ENCODE measurements around the gene KCND3.

DNA sequence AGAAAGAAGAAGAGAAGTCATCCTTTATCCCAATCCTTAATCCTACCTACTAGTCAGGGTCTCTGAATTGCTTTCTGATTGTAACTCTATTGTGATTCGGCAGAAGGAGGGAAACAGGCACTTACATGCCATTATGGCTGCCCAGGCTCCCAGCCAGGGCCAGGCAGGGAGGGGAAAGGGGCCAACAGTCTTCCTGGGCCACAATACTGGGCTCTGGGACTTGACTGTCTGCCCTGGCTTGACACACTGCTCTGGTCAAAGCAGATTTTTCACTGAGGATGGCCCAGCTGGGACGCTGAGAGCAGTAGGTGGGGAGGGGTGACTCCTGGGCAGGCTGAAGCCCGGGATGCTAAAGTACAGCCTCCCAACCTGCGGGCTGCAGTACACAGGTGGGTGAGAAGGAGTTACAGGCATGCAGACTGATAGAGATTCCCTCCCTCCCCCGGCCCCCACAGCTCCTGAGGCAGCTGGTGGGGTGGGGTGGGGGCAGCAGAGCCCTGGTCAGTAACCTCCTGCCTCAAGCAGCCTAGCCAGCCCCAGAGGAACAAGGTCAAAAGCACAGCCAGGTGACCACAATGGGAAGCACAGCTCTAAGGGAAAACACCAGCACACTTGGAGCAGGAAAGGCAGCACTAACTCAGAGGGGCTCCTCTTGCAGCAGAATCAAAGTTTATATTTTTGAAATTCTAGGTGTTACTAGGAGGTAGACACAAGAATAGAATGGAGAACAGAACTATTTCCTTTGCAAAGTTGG lies 25.3 kb downstream of the KCND3 start:
- TF ChIP-seq, protein P1, sequence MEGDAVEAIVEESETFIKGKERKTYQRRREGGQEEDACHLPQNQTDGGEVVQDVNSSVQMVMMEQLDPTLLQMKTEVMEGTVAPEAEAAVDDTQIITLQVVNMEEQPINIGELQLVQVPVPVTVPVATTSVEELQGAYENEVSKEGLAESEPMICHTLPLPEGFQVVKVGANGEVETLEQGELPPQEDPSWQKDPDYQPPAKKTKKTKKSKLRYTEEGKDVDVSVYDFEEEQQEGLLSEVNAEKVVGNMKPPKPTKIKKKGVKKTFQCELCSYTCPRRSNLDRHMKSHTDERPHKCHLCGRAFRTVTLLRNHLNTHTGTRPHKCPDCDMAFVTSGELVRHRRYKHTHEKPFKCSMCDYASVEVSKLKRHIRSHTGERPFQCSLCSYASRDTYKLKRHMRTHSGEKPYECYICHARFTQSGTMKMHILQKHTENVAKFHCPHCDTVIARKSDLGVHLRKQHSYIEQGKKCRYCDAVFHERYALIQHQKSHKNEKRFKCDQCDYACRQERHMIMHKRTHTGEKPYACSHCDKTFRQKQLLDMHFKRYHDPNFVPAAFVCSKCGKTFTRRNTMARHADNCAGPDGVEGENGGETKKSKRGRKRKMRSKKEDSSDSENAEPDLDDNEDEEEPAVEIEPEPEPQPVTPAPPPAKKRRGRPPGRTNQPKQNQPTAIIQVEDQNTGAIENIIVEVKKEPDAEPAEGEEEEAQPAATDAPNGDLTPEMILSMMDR (IDR thresholded peaks at IDR 0.05; ENCODE audit: low read depth, low read length, poor library complexity, severe bottlenecking): no peak
- no peak for TF ChIP-seq EZH2phosphoT487 (IDR thresholded peaks at IDR 0.05; ENCODE audit: borderline replicate concordance, low read length)
